Keratinocyte (primary cell): Measurements from ENCODE around the gene RPN1. TPM values are rescaled to one million over a fixed set of nuclear protein-coding genes. Genes with fewer than 3 reads are reported as not detected.

Source experiments
- DNase-seq: peaks from one replicate; pipeline ENCODE4 v3.0.0-alpha.2; 2011; ENCODE audit warnings: low read depth, missing footprints, low spot score
- FAIRE-seq: peaks from 2 replicates; lab custom pipeline; 2011; peaks lifted over from hg19 to GRCh38; lab: Jason Lieb, UNC
- H2AFZ ChIP-seq: 2 replicates; pipeline ENCODE4 v1.6.0; 2012; ENCODE audit warnings: low read length, control low read depth, inconsistent platforms; ENCODE audit not compliant: control insufficient read depth
- H3K27ac ChIP-seq: 2 replicates; pipeline ENCODE4 v1.5.1; 2011; ENCODE audit warnings: low read length; ENCODE audit not compliant: control insufficient read depth, insufficient read depth
- H3K27me3 ChIP-seq: 3 replicates; pipeline ENCODE4 v1.6.0; 2011; ENCODE audit warnings: low read length; ENCODE audit not compliant: control insufficient read depth, insufficient read depth; ENCODE audit errors: extremely low read depth
- H3K36me3 ChIP-seq, 2 experiments: 2 replicates in 1 of 2; 3 replicates in 1 of 2; pipeline ENCODE4 v1.5.1; 2011; ENCODE audit warnings: low read length in 2 of 2, mild to moderate bottlenecking in 1 of 2; ENCODE audit not compliant: control insufficient read depth in 2 of 2, insufficient read depth in 2 of 2; ENCODE audit errors: extremely low read depth in 1 of 2
- H3K4me1 ChIP-seq: 3 replicates; pipeline ENCODE4 v1.5.1; 2011; ENCODE audit warnings: low read length; ENCODE audit not compliant: control insufficient read depth, insufficient read depth; ENCODE audit errors: extremely low read depth
- H3K4me2 ChIP-seq: 3 replicates; pipeline ENCODE4 v1.6.0; 2011; ENCODE audit warnings: low read depth, low read length; ENCODE audit not compliant: control insufficient read depth, insufficient read depth; ENCODE audit errors: extremely low read depth
- H3K4me3 ChIP-seq, 3 experiments: fragments of 200-600 bp in 1 of 3; sonication (generic) in 1 of 3; 2 replicates in 2 of 3; 3 replicates in 1 of 3; pipeline ENCODE4 v1.5.1; 2011 to 2016; ENCODE audit warnings: low read length in 3 of 3, mild to moderate bottlenecking in 3 of 3, control low read depth in 2 of 3, inconsistent platforms in 1 of 3, low read depth in 1 of 3, mixed read lengths in 1 of 3, mixed run types in 1 of 3, moderate library complexity in 1 of 3; ENCODE audit not compliant: control insufficient read depth in 2 of 3, insufficient read depth in 2 of 3; ENCODE audit errors: extremely low read depth in 1 of 3
- H3K79me2 ChIP-seq: 2 replicates; pipeline ENCODE4 v1.6.0; 2012; ENCODE audit warnings: low read length; ENCODE audit not compliant: control insufficient read depth, insufficient read depth
- H3K9ac ChIP-seq: 3 replicates; pipeline ENCODE4 v1.6.0; 2011; ENCODE audit warnings: low read length; ENCODE audit not compliant: control insufficient read depth, insufficient read depth; ENCODE audit errors: extremely low read depth
- H3K9me1 ChIP-seq: 3 replicates; pipeline ENCODE4 v1.6.0; 2011; ENCODE audit warnings: low read length; ENCODE audit not compliant: control insufficient read depth, insufficient read depth; ENCODE audit errors: extremely low read depth
- H3K9me3 ChIP-seq: 2 replicates; pipeline ENCODE4 v1.5.1; 2012; ENCODE audit warnings: low read depth, low read length; ENCODE audit not compliant: control insufficient read depth
- H4K20me1 ChIP-seq: 3 replicates; pipeline ENCODE4 v1.6.0; 2011; ENCODE audit warnings: low read length; ENCODE audit not compliant: control insufficient read depth, insufficient read depth; ENCODE audit errors: extremely low read depth
- CTCF ChIP-seq, 3 experiments: IDR thresholded peaks in 1 of 3; conservative IDR thresholded peaks in 1 of 3; optimal IDR thresholded peaks in 1 of 3; 2 replicates in 2 of 3; 3 replicates in 1 of 3; pipeline versions ENCODE3 to v1.5.1; 2011; ENCODE audit warnings: low read length in 3 of 3, mild to moderate bottlenecking in 3 of 3, moderate library complexity in 2 of 3, control low read depth in 1 of 3, inconsistent platforms in 1 of 3; ENCODE audit not compliant: insufficient read depth in 2 of 3; ENCODE audit errors: extremely low read depth in 1 of 3
- EZH2 ChIP-seq: IDR thresholded peaks from one replicate; pipeline ENCODE4 v1.6.1; 2012; ENCODE audit warnings: inconsistent platforms, mild to moderate bottlenecking, low read length, moderate library complexity
- dilution Hi-C: fragments of 300-500 bp; cut with MboI; formaldehyde crosslinking; loops from one replicate; pipeline ENCODE4 v1.7.0; 2020; ENCODE audit warnings: low sequenced_read_pairs; ENCODE audit not compliant: extremely low pct_ligation_motif_present
- polyA minus RNA-seq, 3 experiments: library from RNA; depleted of rRNA, polyadenylated mRNA; stranded (reverse); fragments of >200 nt; gene quantifications; 1 replicate in 1 of 3; 2 replicates in 1 of 3; 3 replicates in 1 of 3; pipeline ENCODE4 v1.2.3, GENCODE V29; 2011
- polyA plus RNA-seq, 5 experiments: library from polyadenylated mRNA; depleted of rRNA in 3 of 5; stranded (reverse) in 3 of 5; stranded (forward) in 1 of 5; unstranded in 1 of 5; fragments of >200 nt; gene quantifications; 1 replicate in 1 of 5; 2 replicates in 3 of 5; 3 replicates in 1 of 5; pipeline versions ENCODE4 v1.2.1 to v1.2.3, GENCODE V29; 2011 to 2012; ENCODE audit warnings: missing spikeins in 2 of 5, low read depth in 1 of 5, low replicate concordance in 1 of 5

The RPN1 gene
- 304 to 350 TPM (median 307 TPM) in 3 replicates for polyA plus RNA-seq
- polyA plus RNA-seq (2011; ENCODE audit: low read depth) = 94.6 TPM
- polyA plus RNA-seq (2011; cell fraction: cytosol; rRNA removed) = 167 and 222 TPM in 2 replicates
- polyA plus RNA-seq (2011; cell fraction: nucleus; rRNA removed) = 227 and 241 TPM in 2 replicates
- polyA plus RNA-seq (2012; ENCODE audit: low replicate concordance) = 133 and 190 TPM in 2 replicates
- polyA minus RNA-seq = 318 to 435 TPM (median 428 TPM) in 3 replicates
- polyA minus RNA-seq (2011; cell fraction: cytosol; rRNA and poly(A)+ RNA removed) = 288 TPM
- polyA minus RNA-seq (2011; cell fraction: nucleus; rRNA and poly(A)+ RNA removed) = 237 and 309 TPM in 2 replicates

- Histone ChIP-seq H3K9me1 (no peaks in the 10 kb centered on the region), H3K27ac (peak within 1 kb of the TSS; percentile 95), H3K79me2 (peaks cover 52% of the 10 kb centered on the region), H3K9me3 (no peaks in the 10 kb centered on the region), H3K9ac (peak within 1 kb of the TSS; percentile 99), H3K4me1 (no peaks in the 10 kb centered on the region), H3K4me2 (peak within 1 kb of the TSS; percentile 86), H4K20me1 (peaks cover 7% of the 10 kb centered on the region), H3K27me3 (no peaks in the 10 kb centered on the region), H2AFZ (peak within 1 kb of the TSS; percentile 87), H3K4me3 (peak within 1 kb of the TSS; percentile 96 to 100 (median 96)), H3K36me3 (peaks cover 0 to 7% of the 10 kb centered on the region in 2 experiments)
- dilution Hi-C loops = no loop called here
- FAIRE-seq = no peak
- no peak for TF ChIP-seq CTCF (optimal IDR thresholded peaks at IDR 0.05 in 1 of 3, IDR thresholded peaks at IDR 0.05 in 1 of 3, conservative IDR thresholded peaks at IDR 0.05 in 1 of 3; ENCODE audit: extremely low read depth in 1 of 3, insufficient read depth in 2 of 3, low read length in 3 of 3)
- no peak for TF ChIP-seq EZH2
- peak; percentile 58 for DNase-seq
These were observed at the start of gene RPN1 for GRCh38 chr3:128650096-128651050. TSS of gene RPN1 (minus strand) at chr3:128650818. CDS start at chr3:128650800, 18 bp downstream.

GRCh38 chr3:128698211-128699047, 47.8 kb upstream of the RPN1 start:
- FAIRE-seq = no peak
- Histone ChIP-seq H3K4me2 (peak overlapping the region; percentile 85), H3K36me3 (no peaks in the 10 kb centered on the region), H3K79me2 (no peaks in the 10 kb centered on the region), H3K4me3 (peak overlapping the region; percentile 42 to 66 (median 54)), H2AFZ (peak overlapping the region; percentile 87), H3K4me1 (peaks cover 3% of the 10 kb centered on the region), H3K9me3 (no peaks in the 10 kb centered on the region), H3K27me3 (no peaks in the 10 kb centered on the region), H3K9ac (peak overlapping the region; percentile 61), H3K27ac (no peak overlapping the region), H4K20me1 (no peaks in the 10 kb centered on the region), H3K9me1 (no peaks in the 10 kb centered on the region)
- TF ChIP-seq CTCF (optimal IDR thresholded peaks at IDR 0.05 in 1 of 3, IDR thresholded peaks at IDR 0.05 in 1 of 3, conservative IDR thresholded peaks at IDR 0.05 in 1 of 3; ENCODE audit: extremely low read depth in 1 of 3, insufficient read depth in 2 of 3, low read length in 3 of 3) (no peak), EZH2 (no peak)
- dilution Hi-C loops = no loop called here
- DNase-seq = no peak
